HepG2 (cell line): ENCODE measurements around the gene EHD4.

Experiments
- ARNTL ChIP-seq: sonication (generic); formaldehyde crosslinking; IDR thresholded peaks from 2 replicates; pipeline ENCODE4 v1.4.0; 2020; ENCODE audit warnings: mild to moderate bottlenecking, missing genetic modification reagents
- CREB1 ChIP-seq, 2 experiments: fragments of 450-650 bp in 1 of 2; IDR thresholded peaks; 2 replicates each; pipeline ENCODE4 v1.6.1; 2016 to 2017; ENCODE audit warnings: control low read depth in 1 of 2, mild to moderate bottlenecking in 1 of 2, missing compliant biosample characterization in 1 of 2, missing genetic modification characterization in 1 of 2
- EP300 ChIP-seq, 3 experiments: sonication (generic) in 1 of 3; formaldehyde crosslinking in 1 of 3; IDR thresholded peaks; 2 replicates each; pipeline versions ENCODE4 v1.5.1 to v1.6.1; 2011 to 2020; ENCODE audit warnings: low read depth in 2 of 3, low read length in 2 of 3, borderline replicate concordance in 1 of 3, improper control_type of control experiment in 1 of 3, mild to moderate bottlenecking in 1 of 3, missing genetic modification reagents in 1 of 3, moderate library complexity in 1 of 3
- SALL1 ChIP-seq: sonication (generic); formaldehyde crosslinking; IDR thresholded peaks from 2 replicates; pipeline ENCODE4 v1.8.0; 2022; ENCODE audit warnings: mild to moderate bottlenecking, missing genetic modification reagents
- SMAD1 ChIP-seq: sonication (generic); formaldehyde crosslinking; IDR thresholded peaks from 2 replicates; pipeline ENCODE4 v1.4.0; 2020; ENCODE audit warnings: missing genetic modification reagents, low read depth, mild to moderate bottlenecking, borderline replicate concordance
- TOE1 ChIP-seq: sonication (generic); formaldehyde crosslinking; IDR thresholded peaks from 2 replicates; pipeline ENCODE4 v1.4.0; 2020; ENCODE audit warnings: mild to moderate bottlenecking, missing genetic modification reagents
- ZBTB1 ChIP-seq: sonication (generic); formaldehyde crosslinking; IDR thresholded peaks from 2 replicates; pipeline ENCODE4 v1.4.0; 2020; ENCODE audit warnings: missing genetic modification reagents, borderline replicate concordance
- ZFP41 ChIP-seq: sonication (generic); formaldehyde crosslinking; IDR thresholded peaks from 2 replicates; pipeline ENCODE4 v1.4.0; 2020; ENCODE audit warnings: mild to moderate bottlenecking, missing genetic modification reagents, borderline replicate concordance
- ZNF282 ChIP-seq: fragments of 450-650 bp; IDR thresholded peaks from 2 replicates; pipeline ENCODE4 v1.6.1; 2018; ENCODE audit not compliant: partially characterized antibody
- ZNF3 ChIP-seq: IDR thresholded peaks from 2 replicates; pipeline ENCODE4 v1.7.0; 2017; ENCODE audit warnings: inconsistent platforms
- ZNF350 ChIP-seq: sonication (generic); formaldehyde crosslinking; IDR thresholded peaks from 2 replicates; pipeline ENCODE4 v1.4.0; 2020; ENCODE audit warnings: mild to moderate bottlenecking, low read depth, missing genetic modification reagents, borderline replicate concordance
- ZNF878 ChIP-seq: sonication (generic); formaldehyde crosslinking; IDR thresholded peaks from 2 replicates; pipeline ENCODE4 v1.8.1; 2023; ENCODE audit warnings: mild to moderate bottlenecking, missing genetic modification reagents, moderate library complexity
- TF ChIP-seq, protein P1 (sequence below): sonication (generic); formaldehyde crosslinking; IDR thresholded peaks from 2 replicates; pipeline ENCODE4 v1.5.0; 2020; ENCODE audit warnings: mild to moderate bottlenecking, missing genetic modification reagents, moderate library complexity

DNA sequence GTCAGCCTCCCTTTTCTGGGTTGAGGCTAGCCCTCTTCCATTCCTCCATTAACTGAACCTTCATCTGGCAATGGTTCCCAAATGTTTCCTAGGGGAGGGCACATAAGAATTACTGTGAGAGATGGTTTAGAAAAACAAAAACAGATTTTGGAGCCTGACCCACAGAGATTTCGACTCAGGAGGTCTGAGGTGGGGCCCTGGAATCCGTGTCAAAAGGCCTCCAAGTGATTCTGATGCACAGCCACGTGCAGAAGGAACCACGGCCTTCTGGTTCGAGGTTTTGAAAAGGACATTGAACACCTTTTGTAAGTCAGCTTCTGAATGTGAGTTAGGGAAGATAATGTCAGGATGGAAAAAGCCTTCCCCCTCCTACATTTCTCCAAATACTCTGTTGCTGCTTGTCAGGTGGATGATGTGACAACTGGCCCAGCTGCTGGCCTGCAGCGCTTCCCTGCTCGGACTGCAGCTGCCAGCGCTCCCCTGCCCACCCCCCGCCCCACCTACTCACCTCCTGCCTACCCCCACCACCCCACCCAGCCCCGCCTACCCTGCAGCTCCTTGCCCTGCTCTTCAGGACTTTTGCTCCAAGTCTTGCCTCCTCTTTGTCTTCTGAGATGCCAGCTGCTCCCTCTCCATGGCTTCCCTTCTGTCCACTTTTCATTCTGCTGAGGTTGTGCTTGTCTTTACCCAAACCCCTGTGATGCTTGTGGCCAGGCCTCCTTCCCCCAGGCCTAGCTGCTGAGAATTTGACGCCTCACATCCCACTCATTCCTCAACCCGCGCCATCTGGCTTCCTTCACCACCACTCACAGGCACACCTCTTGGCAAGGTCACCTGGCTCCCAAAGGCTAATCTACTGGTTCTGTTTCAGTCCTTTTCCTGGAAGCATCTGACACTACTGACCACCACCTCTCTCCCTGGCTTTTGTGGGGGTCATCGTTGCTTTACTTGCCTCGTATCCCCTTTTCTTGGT, 6.6 kb downstream of the EHD4 start:
- TF ChIP-seq ZNF282 (no peak), TOE1 (CRISPR knock-in tag) (no peak), CREB1 (IDR thresholded peaks at IDR 0.05) (no peak), CREB1 (CRISPR knock-in tag; IDR thresholded peaks at IDR 0.05) (no peak), ZBTB1 (CRISPR knock-in tag) (no peak), ZNF878 (CRISPR knock-in tag) (no peak), ARNTL (CRISPR knock-in tag) (no peak), SMAD1 (CRISPR knock-in tag) (no peak), EP300 (IDR thresholded peaks at IDR 0.05; ENCODE audit: low read depth in 2 of 2, low read length in 2 of 2) (no peak), EP300 (CRISPR knock-in tag; IDR thresholded peaks at IDR 0.05; ENCODE audit: borderline replicate concordance) (no peak), ZNF350 (no peak), ZNF3 (CRISPR knock-in tag) (no peak), SALL1 (CRISPR knock-in tag) (no peak), ZFP41 (CRISPR knock-in tag) (no peak)
- TF ChIP-seq, protein P1, sequence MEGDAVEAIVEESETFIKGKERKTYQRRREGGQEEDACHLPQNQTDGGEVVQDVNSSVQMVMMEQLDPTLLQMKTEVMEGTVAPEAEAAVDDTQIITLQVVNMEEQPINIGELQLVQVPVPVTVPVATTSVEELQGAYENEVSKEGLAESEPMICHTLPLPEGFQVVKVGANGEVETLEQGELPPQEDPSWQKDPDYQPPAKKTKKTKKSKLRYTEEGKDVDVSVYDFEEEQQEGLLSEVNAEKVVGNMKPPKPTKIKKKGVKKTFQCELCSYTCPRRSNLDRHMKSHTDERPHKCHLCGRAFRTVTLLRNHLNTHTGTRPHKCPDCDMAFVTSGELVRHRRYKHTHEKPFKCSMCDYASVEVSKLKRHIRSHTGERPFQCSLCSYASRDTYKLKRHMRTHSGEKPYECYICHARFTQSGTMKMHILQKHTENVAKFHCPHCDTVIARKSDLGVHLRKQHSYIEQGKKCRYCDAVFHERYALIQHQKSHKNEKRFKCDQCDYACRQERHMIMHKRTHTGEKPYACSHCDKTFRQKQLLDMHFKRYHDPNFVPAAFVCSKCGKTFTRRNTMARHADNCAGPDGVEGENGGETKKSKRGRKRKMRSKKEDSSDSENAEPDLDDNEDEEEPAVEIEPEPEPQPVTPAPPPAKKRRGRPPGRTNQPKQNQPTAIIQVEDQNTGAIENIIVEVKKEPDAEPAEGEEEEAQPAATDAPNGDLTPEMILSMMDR = no peak
